ENCODE measurements around the gene GNG7.
A peak's percentile ranks its signal among the peaks of the same experiment; 100 is the strongest.

GRCh38 chr19:2631213-2631821 is 71.2 kb downstream of the GNG7 start:
- TF ChIP-seq EZH2phosphoT487 (IDR thresholded peaks at IDR 0.05; ENCODE audit: borderline replicate concordance, low read length) (no peak), CTCF (IDR thresholded peaks at IDR 0.05; ENCODE audit: low read depth, low read length, poor library complexity, severe bottlenecking) (peak; percentile 42)

All from DOHH2 (cell line).